Esophagus (tissue), 2 donors: ENCODE data around the gene PARM1. TPM values are rescaled to one million over a fixed set of nuclear protein-coding genes. Genes with fewer than 3 reads are reported as not detected.

Experiments used
- H3K27ac ChIP-seq, 2 donors: one replicate each; pipeline ENCODE4 v1.5.1; 2013; ENCODE audit warnings: low read depth in 2 of 2, mild to moderate bottlenecking in 2 of 2, inconsistent platforms in 1 of 2, low read length in 1 of 2, moderate library complexity in 1 of 2
- H3K27me3 ChIP-seq, 2 donors: one replicate each; pipeline ENCODE4 v1.6.1; 2013; ENCODE audit warnings: low read length in 2 of 2, control low read depth in 1 of 2, mild to moderate bottlenecking in 1 of 2; ENCODE audit not compliant: insufficient read depth in 2 of 2, control insufficient read depth in 1 of 2
- H3K36me3 ChIP-seq, 2 donors: one replicate each; pipeline ENCODE4 v1.6.1; 2013; ENCODE audit warnings: low read length in 1 of 2; ENCODE audit not compliant: control insufficient read depth in 2 of 2, insufficient read depth in 2 of 2
- H3K4me1 ChIP-seq, 2 donors: one replicate each; pipeline ENCODE4 v1.6.1; 2013; ENCODE audit warnings: low read length in 1 of 2; ENCODE audit not compliant: control insufficient read depth in 2 of 2, insufficient read depth in 2 of 2
- H3K4me3 ChIP-seq, 2 donors: one replicate each; pipeline ENCODE4 v1.5.1; 2013; ENCODE audit warnings: low read length in 2 of 2, mild to moderate bottlenecking in 2 of 2, low read depth in 1 of 2, moderate library complexity in 1 of 2
- H3K9me3 ChIP-seq, 2 donors: one replicate each; pipeline ENCODE4 v1.6.1; 2013; ENCODE audit warnings: mild to moderate bottlenecking in 2 of 2, low read depth in 1 of 2, low read length in 1 of 2, moderate library complexity in 1 of 2; ENCODE audit not compliant: control insufficient read depth in 2 of 2, insufficient read depth in 1 of 2
- WGBS, 2 donors: extraction: QIAGEN DNeasy Blood & Tissue Kit; methylation state at CpG; one replicate each; pipeline ENCODE4 v1.1.7; 2013; 5-methylcytosine and 5-hydroxymethylcytosine counted together
- polyA plus RNA-seq, 2 donors: library from polyadenylated mRNA; stranded (reverse); fragments of 200-250 nt; gene quantifications; one replicate each; pipeline ENCODE4 v1.2.3, GENCODE V29; 2013
- donor health status: healthy with polysubstance abuse.
- donor health status: Bipolar disorder and iron deficiency.

PARM1 gene
- polyA plus RNA-seq, 2 donors, result 0.51 to 1.8 TPM

DNA sequence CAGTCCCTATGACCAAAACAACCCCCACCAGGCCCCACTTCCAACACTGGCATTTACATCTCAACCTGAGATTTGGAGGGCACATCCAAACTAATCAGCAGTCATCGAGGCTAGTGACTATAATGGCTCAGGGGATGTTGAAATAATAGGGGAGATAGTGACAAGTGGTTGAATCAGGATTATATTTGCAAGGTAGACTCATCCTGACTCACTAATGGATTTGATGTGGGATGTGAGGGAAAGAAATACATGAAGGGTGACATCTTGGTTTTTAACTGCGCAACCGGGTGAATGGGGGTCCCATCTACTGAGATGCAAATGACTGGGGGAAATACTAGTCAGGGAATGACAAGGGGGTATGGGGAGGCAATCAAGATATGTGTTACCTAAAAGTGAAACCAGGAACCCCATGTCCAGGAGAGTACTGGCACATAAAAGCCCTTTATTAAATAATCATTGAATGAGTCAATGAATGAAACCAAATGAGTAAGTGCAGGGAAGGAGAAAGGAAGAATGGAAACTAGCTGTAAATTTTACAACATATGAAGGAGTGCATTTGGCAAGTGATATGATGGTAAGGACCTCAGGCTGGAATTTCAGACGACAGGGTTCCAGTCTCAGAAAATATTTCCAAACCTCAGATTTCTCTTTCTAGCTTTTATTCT is 78.3 kb downstream of the PARM1 start:
- 76 to 87% methylated on average over 4 of the region's 4 CpGs for WGBS, 2 donors
- H3K4me3 ChIP-seq, result no peak overlapping the region
- no peak overlapping the region for H3K27ac ChIP-seq
- H3K27me3 ChIP-seq, result no peaks in the 10 kb centered on the region
- no peaks in the 10 kb centered on the region for H3K4me1 ChIP-seq
- peaks cover 0 to 7% of the 10 kb centered on the region in 2 donors for H3K9me3 ChIP-seq
- no peaks in the 10 kb centered on the region for H3K36me3 ChIP-seq

DNA sequence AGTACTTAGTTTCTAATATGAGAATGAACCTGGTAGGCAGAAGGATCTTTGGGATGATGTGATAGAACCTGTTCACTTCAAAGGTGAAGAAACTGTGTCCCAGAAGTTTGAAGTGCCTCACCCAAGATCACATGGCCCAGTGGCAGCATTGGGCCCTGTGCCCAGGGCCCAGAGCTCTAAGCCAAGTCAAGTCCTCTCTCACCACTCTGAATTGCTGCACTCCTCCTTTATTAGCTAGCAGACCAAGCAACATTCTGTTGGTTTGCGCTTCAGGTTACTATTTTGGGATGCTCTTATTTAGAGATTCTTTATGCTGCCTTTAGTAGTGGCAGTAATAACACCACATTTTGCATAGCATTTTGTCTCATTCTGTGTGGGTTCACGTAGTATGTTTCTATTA is 82.7 kb downstream of the PARM1 start:
- Histone ChIP-seq H3K27me3 (no peaks in the 10 kb centered on the region), H3K4me3 (no peak overlapping the region), H3K36me3 (no peaks in the 10 kb centered on the region), H3K27ac (no peak overlapping the region), H3K4me1 (no peaks in the 10 kb centered on the region), H3K9me3 (peaks cover 0 to 5% of the 10 kb centered on the region in 2 donors)
- WGBS, 2 donors, result 52 to 73% methylated on average over 2 of the region's 2 CpGs

- Histone ChIP-seq H3K27me3 (no peaks in the 10 kb centered on the region), H3K36me3 (no peaks in the 10 kb centered on the region), H3K27ac (peak overlapping the region; percentile 56 to 69), H3K9me3 (peaks cover 0 to 5% of the 10 kb centered on the region in 2 donors), H3K4me3 (no peak overlapping the region), H3K4me1 (no peaks in the 10 kb centered on the region)
- 57 to 60% methylated on average over 6 of the region's 6 CpGs for WGBS, 2 donors
These were observed 83.6 kb downstream of the PARM1 start for GRCh38 chr4:75016472-75016871.

DNA sequence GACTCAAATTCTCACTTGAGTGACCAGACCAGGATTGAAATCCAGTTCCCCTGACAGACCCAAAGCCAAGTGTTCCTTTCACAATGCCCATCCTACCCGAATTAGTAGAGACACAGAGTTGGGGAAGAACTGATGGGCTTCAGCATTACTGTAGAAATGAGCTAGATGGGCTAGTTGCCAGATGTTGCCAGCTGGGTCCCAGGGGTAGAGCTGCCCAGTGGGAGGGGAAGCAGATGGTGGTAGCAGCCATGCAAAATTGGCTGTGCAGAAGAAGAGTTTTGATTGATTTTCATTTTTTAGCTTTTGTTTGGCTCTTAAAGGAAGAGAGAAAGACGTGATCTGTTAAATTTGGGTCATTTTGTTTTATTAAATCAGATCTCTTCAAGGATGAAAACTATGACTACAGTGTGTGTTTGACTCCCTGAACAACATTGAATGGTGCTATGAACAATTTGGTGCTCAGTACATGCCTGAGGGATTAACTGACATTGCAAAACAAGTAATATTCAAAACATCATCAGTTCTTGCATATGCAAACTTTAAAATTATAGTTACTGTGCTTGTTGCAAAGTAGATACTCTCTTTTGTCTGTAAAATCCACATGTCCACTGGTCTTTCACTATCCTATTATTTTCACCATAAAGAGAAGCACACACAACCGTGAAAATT is 86.0 kb downstream of the PARM1 start:
- Histone ChIP-seq H3K27me3 (no peaks in the 10 kb centered on the region), H3K4me1 (no peaks in the 10 kb centered on the region), H3K27ac (no peak overlapping the region), H3K4me3 (no peak overlapping the region), H3K36me3 (no peaks in the 10 kb centered on the region), H3K9me3 (no peaks in the 10 kb centered on the region)
- WGBS, 2 donors, result 77 to 82% methylated on average over 3 of the region's 3 CpGs

DNA sequence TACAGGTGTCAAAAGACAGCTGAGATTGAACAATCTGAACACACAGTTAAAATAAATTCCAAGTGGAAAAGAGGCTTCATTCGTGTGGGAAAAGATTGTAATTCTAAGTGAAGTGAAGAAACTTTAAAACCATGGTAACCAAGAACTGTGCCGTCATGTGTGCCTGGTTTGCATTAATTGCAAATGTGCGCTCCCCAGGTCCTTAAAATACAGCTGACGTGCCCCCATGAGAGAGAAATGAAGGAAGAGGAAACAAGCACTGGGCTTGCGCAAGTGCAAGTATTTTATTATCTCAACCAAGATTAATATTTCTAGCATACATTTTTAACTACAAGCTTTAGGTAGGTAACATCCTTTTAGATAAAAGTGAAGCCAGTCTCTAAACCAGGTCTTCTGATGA is 92.5 kb downstream of the PARM1 start:
- WGBS, 2 donors, result 87 to 92% methylated on average over 5 of the region's 5 CpGs
- Histone ChIP-seq H3K4me3 (no peak overlapping the region), H3K9me3 (no peaks in the 10 kb centered on the region), H3K4me1 (no peaks in the 10 kb centered on the region), H3K27ac (no peak overlapping the region), H3K36me3 (no peaks in the 10 kb centered on the region), H3K27me3 (no peaks in the 10 kb centered on the region)

- WGBS, 2 donors, result 80% methylated on average over 6 of the region's 6 CpGs
- Histone ChIP-seq H3K27ac (no peak overlapping the region), H3K27me3 (no peaks in the 10 kb centered on the region)
These were observed 95.4 kb downstream of the PARM1 start for GRCh38 chr4:75028196-75028854.

DNA sequence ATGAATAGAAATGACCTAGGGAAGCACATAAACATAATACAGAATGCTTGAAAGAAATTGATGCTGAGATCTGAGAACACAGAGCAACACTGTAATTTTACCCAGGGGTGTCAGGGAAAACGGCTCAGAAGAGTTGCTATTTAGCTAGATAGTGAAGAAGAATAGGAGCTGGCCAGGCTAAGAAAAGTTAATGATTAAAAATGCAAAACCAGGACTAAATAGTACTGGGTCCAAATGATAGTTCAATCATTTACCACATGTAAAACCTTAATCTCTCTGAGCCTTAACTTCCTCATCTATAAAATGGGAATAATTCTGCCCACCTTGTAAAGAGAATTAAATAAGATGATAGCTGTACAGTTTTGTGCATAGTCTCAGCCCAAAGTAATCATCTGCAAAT is 97.1 kb downstream of the PARM1 start:
- no peaks in the 10 kb centered on the region for H3K36me3 ChIP-seq
- H3K27me3 ChIP-seq, result no peaks in the 10 kb centered on the region
- no peak overlapping the region for H3K27ac ChIP-seq
- no peaks in the 10 kb centered on the region for H3K4me1 ChIP-seq
- H3K4me3 ChIP-seq, result no peak overlapping the region
- 67 to 79% methylated on average over 1 of the region's 1 CpG for WGBS, 2 donors
- no peaks in the 10 kb centered on the region for H3K9me3 ChIP-seq

More at GRCh38 chr4:75028196-75028854, 95.4 kb downstream of the PARM1 start:
- no peak overlapping the region for H3K4me3 ChIP-seq
- H3K4me1 ChIP-seq, result no peaks in the 10 kb centered on the region
- no peaks in the 10 kb centered on the region for H3K9me3 ChIP-seq
- H3K36me3 ChIP-seq, result no peaks in the 10 kb centered on the region

DNA sequence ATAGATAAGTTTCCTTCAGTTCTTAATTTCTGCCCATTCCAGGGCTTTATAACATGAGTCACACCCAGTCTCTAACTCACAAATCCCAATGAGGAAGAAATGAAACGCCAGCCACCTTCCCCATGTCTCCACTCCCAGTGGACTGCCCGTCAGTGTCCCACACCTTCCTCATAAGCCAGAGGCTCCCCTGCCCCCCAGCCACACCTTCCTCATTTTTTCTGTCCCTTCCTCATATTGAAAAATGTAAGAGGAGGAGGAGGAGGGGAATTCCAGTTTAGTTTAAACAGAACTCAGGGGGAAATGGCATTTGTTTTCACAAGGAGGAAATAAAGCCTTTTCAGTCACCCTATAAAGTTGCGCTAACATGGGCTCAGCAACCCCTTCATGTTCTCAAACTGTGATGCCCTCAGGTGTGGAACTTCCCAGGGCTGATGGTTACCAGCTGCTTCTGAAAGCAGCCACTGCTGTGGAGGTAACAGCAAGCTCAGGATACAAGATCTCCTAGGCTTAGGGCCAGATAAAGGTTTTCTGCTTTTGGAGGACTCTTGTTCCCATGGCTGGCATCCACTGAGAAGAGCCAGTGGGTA is 97.8 kb downstream of the PARM1 start:
- no peaks in the 10 kb centered on the region for H3K27me3 ChIP-seq
- H3K4me1 ChIP-seq, result no peaks in the 10 kb centered on the region
- H3K27ac ChIP-seq, result peak overlapping the region in 1 of 2 donors; percentile 22
- WGBS, 2 donors, result 64 to 65% methylated on average over 3 of the region's 3 CpGs
- no peak overlapping the region for H3K4me3 ChIP-seq
- no peaks in the 10 kb centered on the region for H3K9me3 ChIP-seq
- no peaks in the 10 kb centered on the region for H3K36me3 ChIP-seq

DNA sequence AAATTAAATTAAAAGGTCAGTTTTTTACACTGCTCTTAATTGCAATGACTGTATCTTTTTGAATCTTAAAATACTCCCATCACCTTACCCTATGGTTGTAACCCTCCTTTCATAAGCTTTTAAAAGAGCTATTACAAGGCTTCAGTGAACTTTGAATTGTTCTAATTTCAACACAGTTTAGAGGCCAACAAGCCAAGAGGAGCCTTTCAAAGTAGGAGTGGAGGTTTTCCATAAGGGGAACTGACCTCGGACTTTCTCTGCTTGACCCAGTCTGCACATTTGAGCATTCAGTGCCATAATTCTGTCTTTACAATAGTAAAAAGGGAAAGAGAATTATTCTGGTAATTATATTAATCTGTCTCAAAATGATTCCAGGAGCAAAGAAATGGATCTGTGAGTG is 98.9 kb downstream of the PARM1 start:
- Histone ChIP-seq H3K4me3 (no peak overlapping the region), H3K27me3 (no peaks in the 10 kb centered on the region), H3K27ac (no peak overlapping the region), H3K9me3 (no peaks in the 10 kb centered on the region), H3K36me3 (no peaks in the 10 kb centered on the region), H3K4me1 (no peaks in the 10 kb centered on the region)
- WGBS, 2 donors, result 75 to 89% methylated on average over 1 of the region's 1 CpG
